Stimulated activated CD8-positive, alpha-beta memory T cell treated with anti-CD3 and anti-CD28 coated beads, Interleukin-15, amount 100 ng/mL, for 1 hour (primary cell): Measurements from ENCODE around the gene NPHP4.
"Not testable (repeated sequence)": the region's sequence is repeated elsewhere in the genome, so short reads cannot be mapped to it uniquely, and the experiment has no call there.

Experiments
- DNase-seq: peaks from one replicate; pipeline ENCODE4 v3.0.0-alpha.2; 2020; ENCODE audit warnings: low read depth

NPHP4 gene

GRCh38 chr1:5911871-5912271 is 80.4 kb downstream of the NPHP4 start:
- no peak for DNase-seq

- no peak for DNase-seq
Observed at GRCh38 chr1:5911157-5911556, 81.1 kb downstream of the NPHP4 start.

DNA sequence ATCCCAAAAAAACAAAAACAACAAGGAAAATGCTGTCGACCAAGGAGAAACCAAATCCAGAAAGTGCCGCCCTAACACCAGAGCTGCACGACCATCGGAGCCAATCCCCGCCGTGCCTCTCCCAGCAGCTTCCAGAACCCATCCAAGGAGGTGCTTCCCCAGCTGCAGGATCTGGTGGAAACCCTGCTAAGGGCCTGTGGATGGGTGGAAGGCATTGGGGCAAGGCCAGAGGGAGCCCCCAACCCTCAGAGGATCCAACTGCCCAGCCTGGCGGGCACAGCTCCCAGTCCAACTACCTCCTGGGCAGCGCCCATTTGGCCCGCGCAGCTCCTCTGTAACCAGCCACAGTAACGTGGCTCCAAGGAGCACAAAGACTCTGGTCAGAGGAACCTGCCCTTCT is 81.6 kb downstream of the NPHP4 start:
- DNase-seq, result no peak

DNA sequence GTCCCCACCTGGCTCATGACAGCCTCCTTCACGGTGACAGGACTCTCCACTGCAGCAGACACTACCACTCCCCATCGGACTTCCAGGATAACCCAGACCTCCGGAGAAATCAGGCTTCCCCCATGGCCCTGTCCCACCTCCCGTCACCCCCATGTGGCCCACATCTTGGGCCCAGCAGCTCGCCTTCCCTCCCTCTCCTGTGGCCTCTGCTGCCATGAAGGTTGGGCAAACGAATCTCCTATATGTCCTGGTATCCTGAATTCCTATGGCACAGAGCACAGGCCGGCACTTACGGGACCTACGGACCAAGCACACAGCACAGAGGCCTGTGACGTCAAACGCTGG is 82.0 kb downstream of the NPHP4 start:
- no peak for DNase-seq

- DNase-seq, result no peak
Observed at GRCh38 chr1:5909576-5910275, 82.5 kb downstream of the NPHP4 start.

GRCh38 chr1:5908461-5909375 is 83.5 kb downstream of the NPHP4 start:
- DNase-seq, result no peak

DNA sequence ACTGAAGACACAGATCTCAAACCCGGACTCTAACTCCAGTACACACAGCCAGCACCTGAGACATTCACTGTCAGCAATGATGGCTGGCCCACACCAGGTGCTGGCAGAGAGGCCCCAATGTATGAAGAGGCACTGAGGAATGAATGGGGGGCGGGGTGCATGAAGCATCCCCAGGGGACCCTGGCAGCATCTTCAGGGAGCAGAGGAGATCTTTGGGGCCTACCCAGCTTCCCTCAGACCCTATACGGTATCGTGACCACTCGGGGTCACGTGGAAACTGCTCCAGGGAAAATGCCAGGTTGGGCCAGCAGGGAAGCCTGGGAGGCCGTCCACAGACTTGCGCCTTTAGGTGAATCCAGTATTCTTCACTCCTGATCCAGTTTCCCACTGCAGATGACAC is 84.3 kb downstream of the NPHP4 start:
- no peak for DNase-seq

DNA sequence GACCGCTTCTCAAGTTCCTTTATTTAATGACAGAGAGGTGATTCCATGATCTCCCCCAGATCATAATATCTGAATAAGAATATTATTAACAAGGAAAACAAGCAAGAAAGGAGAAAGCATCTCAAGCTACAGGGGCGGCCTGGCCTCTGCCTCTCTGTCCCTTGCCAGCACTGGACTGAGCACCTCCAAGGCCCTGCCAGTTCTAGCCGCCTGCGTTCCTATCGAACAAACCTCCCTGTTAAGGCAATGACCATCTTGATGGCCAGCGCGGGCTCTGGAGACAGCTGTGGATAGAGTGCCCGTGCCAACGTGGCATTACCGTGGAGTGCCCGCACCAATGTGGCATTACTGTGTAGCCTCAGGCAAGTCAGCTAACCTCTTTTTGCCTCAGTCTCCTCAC is 84.8 kb downstream of the NPHP4 start:
- DNase-seq, result no peak

- DNase-seq, result no peak
Observed at GRCh38 chr1:5906966-5907365, 85.3 kb downstream of the NPHP4 start.

DNA sequence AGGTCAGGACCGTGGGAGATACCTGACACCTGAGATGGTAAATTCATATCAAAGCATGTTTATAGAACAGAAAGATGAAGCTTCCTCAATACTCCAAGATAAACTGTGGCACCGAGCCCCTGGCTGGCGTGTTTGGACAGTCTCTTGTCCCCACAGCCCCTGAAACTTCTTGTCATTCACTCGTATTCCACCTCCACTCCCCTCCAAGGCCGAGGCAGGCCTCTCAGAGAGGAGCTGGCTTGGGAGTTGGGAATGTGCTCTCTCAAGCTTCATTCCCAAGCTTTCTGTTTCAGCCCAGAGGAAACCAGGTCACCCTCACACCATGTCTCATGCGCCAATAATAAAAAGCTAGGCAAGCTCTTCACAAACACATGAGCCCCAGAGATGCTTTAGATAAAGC is 86.1 kb downstream of the NPHP4 start:
- DNase-seq, result no peak

DNA sequence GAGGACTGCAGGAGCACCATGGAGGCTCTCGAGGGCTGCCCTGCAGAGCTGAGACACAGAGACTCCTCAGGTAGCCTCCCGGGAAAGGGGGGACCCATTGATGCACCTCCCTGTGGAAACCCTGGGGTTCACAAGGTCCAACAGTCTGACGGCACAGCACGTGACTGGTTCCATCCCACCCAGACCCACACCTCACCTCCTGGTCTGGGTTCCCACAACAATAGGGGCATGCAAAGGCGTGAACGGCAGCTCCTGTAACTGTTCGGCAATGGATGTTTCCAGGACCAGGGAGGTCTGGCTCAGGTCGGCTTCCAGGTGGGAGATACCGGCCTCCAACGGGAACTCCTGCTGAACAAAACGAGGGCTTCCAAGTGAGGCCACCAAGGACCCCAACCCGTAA is 86.8 kb downstream of the NPHP4 start:
- DNase-seq, result no peak

DNA sequence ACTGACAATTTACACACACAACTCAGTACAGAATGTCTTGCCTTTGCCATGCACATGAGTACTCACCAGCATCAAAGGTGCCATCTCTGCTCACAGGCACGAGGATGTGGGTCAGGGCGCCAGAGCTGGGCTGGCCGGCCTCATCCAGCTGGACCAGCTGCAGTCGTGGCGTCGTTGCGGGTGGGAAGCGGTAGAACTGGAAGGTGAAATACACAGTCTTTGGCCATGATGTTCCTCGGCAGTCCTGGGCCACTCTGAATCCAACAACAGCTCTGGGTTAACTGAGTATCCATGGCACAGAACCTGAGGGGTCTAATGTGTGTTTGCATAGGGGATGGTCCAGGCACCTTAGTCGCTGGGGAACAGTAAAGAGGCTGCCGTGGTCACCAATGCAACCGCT is 87.7 kb downstream of the NPHP4 start:
- no peak for DNase-seq

- no peak for DNase-seq
Observed at GRCh38 chr1:5903680-5904079, 88.5 kb downstream of the NPHP4 start.

DNA sequence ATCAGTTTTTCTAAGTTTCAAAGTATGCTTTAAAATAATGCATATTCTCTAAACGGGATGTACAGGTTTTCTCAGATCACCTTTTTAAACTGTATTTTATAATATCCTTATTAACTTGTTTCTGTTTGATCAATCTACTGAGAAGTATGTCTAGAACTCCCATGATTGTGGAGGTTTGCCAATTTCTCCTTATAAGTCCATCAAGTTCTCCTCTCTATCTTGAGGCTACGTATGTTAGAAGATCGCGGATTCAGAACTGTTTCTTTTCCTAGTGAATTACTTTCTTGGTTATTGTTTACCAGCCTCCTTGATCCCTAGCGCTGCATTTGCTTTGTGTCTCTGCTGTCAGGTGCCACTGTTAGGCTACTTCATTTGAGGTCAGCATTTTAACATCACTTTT is 89.2 kb downstream of the NPHP4 start:
- no peak for DNase-seq

- no peak for DNase-seq
Observed at GRCh38 chr1:5901841-5902240, 90.4 kb downstream of the NPHP4 start.

DNA sequence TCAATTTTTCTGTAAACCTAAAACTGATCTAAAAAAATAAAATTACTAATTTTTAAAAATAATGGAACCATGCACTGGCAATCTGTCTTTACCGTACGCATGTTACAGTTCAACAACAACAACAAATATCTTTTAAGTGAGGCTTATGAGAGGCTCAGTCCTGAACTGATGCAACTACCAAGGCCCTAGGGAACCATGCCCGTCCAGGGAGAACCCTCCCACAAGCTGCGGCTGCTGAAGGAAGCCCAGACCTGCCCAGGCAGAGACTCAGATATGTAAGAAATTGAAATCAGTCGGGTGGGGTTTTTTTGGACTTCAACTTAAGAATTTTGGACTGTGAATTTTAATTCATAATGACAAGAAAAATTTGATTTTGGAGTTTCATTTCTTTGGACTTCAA is 91.1 kb downstream of the NPHP4 start:
- no peak for DNase-seq

DNA sequence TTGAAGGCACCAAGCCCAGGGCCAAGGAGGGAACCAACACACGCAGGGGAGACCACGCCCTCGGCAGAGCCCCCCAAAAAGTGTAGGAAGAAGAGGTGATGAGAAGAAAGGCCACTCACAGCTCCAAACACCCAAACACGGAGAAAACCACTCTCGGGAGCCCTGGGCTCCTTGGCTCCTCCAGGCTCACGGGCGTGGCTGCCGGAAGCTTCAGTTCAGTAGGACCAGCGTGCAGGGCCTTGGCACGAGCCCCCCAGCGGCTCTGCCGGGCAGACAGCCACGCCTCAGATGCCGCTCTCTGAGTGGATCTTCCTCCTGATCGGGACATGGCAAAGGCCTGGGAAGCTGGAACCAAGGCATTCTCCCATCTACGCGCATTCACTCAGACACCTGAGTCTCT is 94.0 kb downstream of the NPHP4 start:
- no peak for DNase-seq

DNA sequence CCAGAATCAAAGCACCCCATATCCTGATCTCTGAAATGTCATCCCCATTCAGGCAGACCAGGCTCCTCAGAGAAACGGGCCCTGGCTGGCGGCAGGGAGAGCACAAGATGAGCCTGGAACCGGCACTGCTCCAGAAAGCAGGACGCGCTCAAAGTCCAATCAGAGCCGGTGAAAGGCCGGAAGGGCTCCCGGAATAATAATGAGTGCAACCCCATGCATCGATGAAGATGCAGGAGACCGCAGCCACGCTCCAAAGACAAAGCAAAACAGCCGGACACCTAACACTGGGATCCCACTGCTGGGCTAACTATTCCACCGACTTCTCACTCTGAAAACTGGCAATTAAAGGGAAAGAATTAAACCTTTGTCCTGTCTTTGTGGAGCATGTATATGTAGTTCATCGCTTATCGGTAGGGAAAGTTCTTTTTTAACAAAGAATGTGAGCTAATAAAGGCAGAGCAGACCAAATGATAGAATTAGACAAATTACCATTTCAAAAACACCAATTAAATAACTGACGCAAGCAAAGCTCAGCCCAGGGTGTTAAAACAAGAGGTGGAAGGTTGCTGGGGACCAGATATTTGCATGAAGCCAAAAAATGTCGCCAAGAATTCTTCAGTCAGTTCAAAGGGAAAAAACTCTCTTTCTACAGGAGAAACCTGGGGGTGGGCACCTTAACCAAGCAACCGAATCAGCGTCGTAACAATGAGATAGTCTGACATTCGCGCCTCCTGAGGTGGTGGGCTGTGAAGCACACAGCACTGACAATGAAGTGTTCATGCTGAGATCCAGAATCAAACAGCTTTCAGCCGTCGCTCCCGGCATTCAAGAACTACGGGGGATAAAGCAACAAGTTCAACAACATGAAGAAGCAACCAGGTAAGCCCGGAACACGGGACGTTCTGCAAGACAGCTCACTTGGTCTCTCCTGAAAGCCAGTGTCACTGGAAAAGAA is 95.2 kb downstream of the NPHP4 start:
- DNase-seq, result no peak

DNA sequence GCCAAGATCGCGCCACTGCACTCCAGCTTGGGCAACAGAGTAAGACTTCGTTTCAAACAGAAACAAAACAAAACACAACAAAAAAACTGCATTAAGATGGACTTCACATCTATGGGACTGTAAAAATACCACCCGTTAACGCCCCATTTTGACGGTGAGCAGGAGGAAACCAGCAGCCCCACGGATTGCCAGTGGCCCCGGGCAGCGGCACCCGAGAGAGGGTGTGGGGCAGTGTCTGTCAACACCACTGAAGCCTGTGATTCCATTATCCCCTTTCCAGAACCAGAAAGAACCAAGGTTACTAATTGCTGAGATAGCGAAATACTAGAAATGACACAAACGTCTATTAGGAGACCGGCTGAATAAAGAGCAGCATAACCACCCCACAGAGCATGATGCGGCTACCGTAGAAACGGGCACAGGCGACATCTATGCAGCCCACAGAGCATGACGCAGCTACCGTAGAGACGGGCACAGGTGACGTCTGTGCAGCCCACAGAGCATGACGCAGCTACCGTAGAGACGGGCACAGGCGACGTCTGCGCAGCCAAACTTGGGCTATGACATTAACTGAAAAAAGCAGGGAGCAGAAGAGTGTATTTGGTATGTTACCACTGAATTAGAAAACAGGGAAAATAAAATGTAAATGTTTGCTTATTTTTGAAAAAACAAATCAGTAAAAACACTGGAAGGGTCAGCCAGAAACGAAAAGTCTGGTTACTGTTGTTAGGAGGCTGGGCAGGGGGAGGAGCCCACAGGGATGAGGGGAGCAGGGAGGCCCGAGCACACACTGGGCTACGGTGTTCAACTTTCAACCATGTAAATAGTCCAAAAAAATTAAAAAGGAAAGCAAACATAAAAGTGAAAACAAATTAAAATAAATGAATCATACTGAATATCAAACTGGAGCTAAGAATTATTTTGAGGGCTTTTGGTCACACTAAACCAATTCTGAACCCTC is 96.5 kb downstream of the NPHP4 start:
- DNase-seq, result no peak

DNA sequence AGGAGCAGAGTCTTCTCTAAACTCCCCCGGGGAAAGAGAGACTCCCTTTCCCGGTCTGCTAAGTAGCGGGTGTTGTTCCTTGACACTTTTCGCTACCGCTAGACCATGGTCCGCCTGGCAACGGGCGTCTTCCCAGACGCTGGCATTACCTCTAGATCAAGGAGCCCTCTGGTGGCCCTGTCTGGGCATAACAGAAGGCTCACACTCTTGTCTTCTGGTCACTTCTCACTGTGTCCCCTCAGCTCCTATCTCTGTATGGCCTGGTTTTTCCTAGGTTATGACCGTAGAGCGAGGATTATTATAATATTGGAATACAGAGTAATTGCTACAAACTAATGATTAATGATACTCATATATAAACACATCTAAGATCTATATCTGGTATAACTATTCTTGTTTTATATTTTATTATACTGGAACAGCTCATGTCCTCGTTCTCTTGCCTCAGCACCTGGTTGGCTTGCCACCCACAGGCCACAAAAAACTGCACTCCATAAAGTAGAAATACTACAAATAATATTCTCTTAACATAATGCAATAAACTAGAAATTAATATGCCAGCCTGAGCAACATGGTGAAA is 98.4 kb downstream of the NPHP4 start:
- DNase-seq, result not testable (repeated sequence)

DNA sequence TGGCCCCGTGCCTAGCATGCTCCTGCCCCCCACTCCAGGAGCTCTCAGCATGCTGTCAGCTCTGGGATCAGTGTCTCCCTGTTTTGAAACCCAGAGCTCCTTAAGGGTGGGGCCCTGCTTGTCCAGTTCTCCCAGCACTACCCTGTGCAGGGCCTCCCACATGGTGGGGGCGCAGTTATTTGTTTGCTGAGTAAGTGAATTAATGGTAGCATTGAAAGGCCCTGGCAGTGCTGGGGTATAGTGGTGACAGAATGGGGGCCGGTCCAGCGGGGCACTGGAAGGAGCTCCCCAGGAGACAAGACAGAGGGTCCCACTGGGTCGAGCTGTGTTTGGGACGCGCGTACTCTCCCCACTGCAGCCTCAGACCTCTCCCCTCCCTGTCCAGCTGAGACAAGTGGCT is 99.9 kb downstream of the NPHP4 start:
- DNase-seq, result no peak
